GM13976 (cell line): ENCODE results near the gene PCP2.

Experiments used
- DNase-seq: peaks from one replicate; pipeline ENCODE4 v3.0.0; 2012; ENCODE audit warnings: low spot score
- in situ Hi-C: fragments of 300-500 bp; cut with MboI; formaldehyde crosslinking; loops from one replicate; pipeline ENCODE4 v1.12.0; 2022; ENCODE audit warnings: low sequenced_read_pairs, mixed read lengths, inconsistent platforms; ENCODE audit not compliant: unreplicated experiment
- TF ChIP-seq, protein P1 (sequence below): IDR thresholded peaks from 2 replicates; pipeline ENCODE4 v1.5.1; 2012; ENCODE audit warnings: borderline replicate concordance, mild to moderate bottlenecking; ENCODE audit not compliant: insufficient read depth; ENCODE audit errors: extremely low read depth, missing control alignments, control extremely low read depth

PCP2 gene

DNA sequence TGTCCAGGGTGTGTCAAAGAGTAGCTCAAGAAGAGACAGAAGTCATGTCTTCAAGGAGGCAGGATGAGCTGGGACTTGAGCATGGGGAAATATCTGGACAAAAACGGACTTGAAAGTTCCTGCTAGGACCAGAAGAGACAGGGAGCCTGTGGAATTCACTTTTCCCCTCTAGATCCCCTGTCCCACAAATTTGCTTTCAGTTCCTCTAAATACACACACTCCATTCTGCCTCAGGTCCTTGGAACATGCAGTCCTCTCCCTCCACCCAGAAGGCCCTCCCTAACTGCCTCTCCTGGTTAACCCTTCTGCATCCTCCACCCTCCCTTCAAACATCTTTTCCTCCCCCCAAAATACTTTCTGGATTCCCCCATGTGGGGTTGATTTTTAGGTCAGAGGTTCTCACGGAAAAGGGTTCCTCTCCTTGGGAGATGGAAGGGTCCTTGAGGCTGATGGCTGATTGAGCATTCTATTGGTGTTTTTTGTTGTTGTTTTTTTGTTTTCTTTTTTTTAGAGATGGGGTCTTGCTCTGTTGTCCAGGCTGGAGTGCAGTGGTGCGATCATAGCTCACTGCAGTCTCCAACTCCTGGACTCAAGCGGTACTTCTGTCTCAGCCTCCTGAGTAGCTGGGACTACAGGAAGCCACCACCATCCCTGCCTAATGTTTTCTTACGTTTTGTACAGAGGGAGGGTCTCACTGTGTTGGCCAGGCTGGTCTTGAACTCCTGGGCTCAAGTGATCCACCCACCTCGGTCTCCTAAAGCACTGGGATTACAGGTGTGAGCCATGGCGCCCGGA lies 28.4 kb upstream of the PCP2 start:
- TF ChIP-seq, protein P1, sequence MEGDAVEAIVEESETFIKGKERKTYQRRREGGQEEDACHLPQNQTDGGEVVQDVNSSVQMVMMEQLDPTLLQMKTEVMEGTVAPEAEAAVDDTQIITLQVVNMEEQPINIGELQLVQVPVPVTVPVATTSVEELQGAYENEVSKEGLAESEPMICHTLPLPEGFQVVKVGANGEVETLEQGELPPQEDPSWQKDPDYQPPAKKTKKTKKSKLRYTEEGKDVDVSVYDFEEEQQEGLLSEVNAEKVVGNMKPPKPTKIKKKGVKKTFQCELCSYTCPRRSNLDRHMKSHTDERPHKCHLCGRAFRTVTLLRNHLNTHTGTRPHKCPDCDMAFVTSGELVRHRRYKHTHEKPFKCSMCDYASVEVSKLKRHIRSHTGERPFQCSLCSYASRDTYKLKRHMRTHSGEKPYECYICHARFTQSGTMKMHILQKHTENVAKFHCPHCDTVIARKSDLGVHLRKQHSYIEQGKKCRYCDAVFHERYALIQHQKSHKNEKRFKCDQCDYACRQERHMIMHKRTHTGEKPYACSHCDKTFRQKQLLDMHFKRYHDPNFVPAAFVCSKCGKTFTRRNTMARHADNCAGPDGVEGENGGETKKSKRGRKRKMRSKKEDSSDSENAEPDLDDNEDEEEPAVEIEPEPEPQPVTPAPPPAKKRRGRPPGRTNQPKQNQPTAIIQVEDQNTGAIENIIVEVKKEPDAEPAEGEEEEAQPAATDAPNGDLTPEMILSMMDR: no peak
- DNase-seq: no peak
- in situ Hi-C loops: loop anchor here (25.0 kb wide), 1 partner anchor 300 kb away; no protein-coding TSS in a partner anchor

DNA sequence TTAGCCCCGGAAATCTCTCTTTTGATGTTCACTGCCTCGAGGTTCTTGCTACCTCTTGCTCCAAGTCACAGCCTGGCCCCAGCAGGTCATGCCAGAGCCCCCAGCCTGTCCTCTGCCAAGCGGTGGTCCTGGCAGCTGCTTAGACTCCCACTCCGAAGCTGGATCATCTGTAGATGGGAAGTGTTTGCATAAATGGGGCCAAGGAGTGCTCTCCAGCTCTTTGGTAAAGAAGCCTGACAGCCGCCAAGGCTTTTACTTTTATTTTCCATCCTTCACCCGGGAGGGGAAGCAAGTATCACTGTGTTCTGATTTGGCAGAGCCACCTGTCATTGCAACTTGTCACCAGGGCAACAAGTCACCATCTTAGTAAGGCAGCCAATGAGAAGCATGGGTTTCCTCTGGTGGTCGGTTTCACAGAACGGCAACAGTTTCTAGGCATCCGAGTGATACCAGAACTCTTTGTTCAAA lies 24.7 kb upstream of the PCP2 start:
- in situ Hi-C loops: loop anchor here (25.0 kb wide), 1 partner anchor 296 kb away; no protein-coding TSS in a partner anchor
- TF ChIP-seq, protein P1: no peak
- DNase-seq: peak; percentile 95

DNA sequence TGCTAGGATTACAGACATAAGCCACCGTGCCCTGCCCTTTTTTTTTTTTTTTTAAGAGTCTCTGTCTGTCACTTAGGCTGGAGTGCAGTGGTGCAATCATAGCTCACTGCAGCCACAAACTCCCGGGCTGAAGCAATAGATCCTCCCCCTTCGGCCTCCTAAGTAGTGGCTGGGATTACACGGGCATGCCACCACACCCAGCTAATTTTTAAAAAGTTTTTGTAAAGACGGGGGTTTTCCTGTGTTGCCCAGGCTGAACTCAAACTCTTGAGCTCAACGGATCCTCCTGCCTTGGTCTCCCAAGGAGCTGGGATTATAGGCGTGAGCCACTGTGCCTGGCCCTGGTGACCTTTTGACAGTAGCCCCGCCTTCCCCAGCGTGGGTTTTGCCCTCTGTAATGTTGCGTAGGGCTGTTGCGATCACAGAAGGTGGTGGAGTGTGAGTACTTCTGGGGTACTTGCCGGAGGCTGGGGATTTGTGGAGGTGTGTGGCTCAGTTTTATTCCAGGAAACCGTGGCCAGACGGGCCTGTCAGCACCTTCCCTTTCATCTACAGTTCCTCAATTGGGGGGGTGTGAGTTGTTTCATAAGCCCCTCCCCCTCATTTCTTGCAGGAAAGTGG lies 23.7 kb upstream of the PCP2 start:
- no peak for DNase-seq
- TF ChIP-seq, protein P1: no peak
- in situ Hi-C loops: loop anchor here (25.0 kb wide), 1 partner anchor 295 kb away; no protein-coding TSS in a partner anchor

DNA sequence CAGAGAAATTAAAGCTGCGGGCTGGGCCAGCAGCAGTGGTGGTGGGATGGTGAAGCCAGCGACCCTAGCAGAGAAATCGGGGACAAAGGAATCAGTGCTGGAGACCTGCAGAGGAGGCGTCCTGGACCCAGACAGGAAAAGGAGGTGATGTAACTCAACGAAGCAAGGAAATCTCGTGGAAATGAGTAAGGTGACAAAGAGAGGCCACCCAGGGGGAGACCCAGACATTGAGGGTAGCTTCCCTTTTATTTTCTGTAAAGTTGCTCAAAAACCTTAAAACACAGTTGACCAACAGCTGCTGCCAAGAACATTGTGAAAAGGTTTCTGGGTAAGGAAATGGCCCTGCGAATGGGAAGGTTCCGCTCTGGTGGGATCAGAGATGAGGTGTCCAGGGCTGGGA lies 22.1 kb upstream of the PCP2 start:
- in situ Hi-C loops: loop anchor here (25.0 kb wide), 1 partner anchor 293 kb away; no protein-coding TSS in a partner anchor

DNA sequence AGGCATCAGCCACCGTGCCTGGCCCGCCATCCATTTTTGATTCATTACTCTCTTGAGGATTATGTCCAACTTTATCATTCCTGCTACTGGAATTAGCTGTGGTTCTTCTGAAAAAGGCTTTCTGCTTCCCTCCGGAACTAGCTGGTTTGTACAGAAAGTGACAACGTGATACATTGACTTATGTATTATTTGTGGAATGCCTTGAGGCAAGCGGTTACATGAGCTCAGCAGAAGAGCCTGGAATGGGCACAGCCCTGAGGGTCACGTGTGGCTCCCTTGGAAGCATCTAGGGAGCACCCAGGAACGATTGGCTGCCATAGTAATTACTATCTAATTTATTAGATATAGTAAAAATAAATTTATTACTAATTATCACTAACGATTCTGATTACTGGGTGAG lies 20.9 kb upstream of the PCP2 start:
- TF ChIP-seq, protein P1: no peak
- in situ Hi-C loops: loop anchor here (25.0 kb wide), 1 partner anchor 292 kb away; no protein-coding TSS in a partner anchor
- DNase-seq: no peak

More for the DNA sequence above, 22.1 kb upstream of the PCP2 start:
- DNase-seq: no peak
- TF ChIP-seq, protein P1: no peak

DNA sequence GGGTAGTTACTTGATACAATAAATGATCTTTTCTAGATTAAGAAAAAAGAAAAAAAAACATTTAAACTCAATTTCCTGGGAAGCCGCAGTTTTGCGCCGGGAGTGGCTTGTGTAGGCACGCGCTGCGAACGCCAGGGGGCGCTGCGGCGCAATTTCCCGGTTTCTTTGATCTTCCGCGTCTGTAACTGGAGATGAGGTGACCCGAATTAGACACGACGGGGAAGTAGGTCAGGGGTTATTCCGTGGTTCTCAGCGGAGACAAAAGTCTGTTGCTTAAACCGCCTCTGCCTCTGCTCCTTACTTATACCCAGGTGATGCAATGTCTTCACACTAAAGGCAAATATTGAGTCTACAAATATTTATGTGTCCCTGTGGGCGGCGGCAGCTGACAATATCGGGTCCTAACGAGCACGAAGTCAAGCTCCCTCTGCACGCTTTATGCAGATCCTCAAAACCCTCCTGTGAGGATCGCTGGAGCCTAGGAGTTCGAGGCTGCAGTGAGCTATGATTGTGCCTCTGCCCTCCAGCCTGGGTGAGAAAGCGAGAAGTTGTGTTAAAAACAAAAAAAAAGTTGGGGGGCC lies 18.6 kb upstream of the PCP2 start:
- TF ChIP-seq, protein P1: peak; percentile 95
- DNase-seq: peak; percentile 93
- in situ Hi-C loops: loop anchor here (25.0 kb wide), 1 partner anchor 290 kb away; no protein-coding TSS in a partner anchor
